Measurements from ENCODE around the gene CDK5. TPM values are rescaled to one million over a fixed set of nuclear protein-coding genes. Genes with fewer than 3 reads are reported as not detected.

The CDK5 gene
- total and polyA plus RNA-seq, 2 of the 13 experiments (the other 11 are each of a cell fraction or from before 2014, with no cell fraction given): 16.4 to 21.3 TPM

DNA sequence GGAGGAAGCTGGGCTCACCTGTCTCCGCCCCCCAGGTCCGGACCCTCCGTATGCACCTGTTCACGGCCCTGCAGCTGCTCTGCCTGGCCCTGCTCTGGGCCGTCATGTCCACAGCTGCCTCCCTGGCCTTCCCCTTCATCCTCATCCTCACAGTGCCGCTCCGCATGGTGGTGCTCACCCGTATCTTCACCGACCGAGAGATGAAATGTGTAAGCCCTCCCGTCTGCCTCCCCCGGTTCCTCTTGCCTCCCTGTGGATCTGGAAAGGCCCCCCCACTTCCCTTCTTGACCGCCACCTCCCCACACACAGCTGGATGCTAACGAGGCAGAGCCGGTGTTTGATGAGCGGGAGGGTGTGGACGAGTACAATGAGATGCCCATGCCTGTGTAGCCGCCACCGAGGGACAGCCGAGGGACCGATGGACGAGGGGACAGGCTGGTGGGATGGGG, 18.3 kb upstream of the CDK5 start:
- POLR2A ChIA-PET: interaction anchor here (1.2 to 5.4 kb wide), 5 partner anchors 8 to 48 kb away, joined by 3 to 60 read pairs (median 5); partner anchors contain the start of genes ABCB8 and SLC4A2
- CTCF ChIA-PET (ENCODE audit: low intra/inter-chr PET ratio, low total read pairs): no interaction called here
- FAIRE-seq (no peak), ATAC-seq (no peak), DNase-seq (ENCODE audit: low spot score) (no peak)
- Histone ChIP-seq H3K4me1 (ENCODE audit: insufficient read depth, low read length) (peaks cover 11% of the 10 kb centered on the region), H3K79me2 (ENCODE audit: insufficient read depth, low read length) (peaks cover 18% of the 10 kb centered on the region), H3K27me3 (ENCODE audit: control insufficient read depth in 1 of 2, insufficient read depth in 2 of 2, low read length in 2 of 2) (no peaks in the 10 kb centered on the region; a peak in 1 of 5 replicates), H3K4me3 (replicated peaks in 1 of 3; ENCODE audit: insufficient read depth in 1 of 3, low read depth in 2 of 3, low read length in 3 of 3) (no peak overlapping the region), H3K4me2 (ENCODE audit: low read depth, low read length) (no peak overlapping the region), H3K36me3 (replicated peaks in 1 of 2; ENCODE audit: control insufficient read depth in 1 of 2, insufficient read depth in 2 of 2, low read length in 2 of 2) (peaks cover 13 to 37% of the 10 kb centered on the region in 2 experiments), H3K9me3 (ENCODE audit: low read length) (no peaks in the 10 kb centered on the region), H2AFZ (ENCODE audit: low read length) (no peak overlapping the region), H3K27ac (ENCODE audit: extremely low read length, insufficient read depth, low read length) (no peak overlapping the region), H3K9ac (ENCODE audit: insufficient read depth, low read depth, low read length) (no peak overlapping the region), H4K20me1 (ENCODE audit: insufficient read depth, low read length) (no peaks in the 10 kb centered on the region)
- WGBS (ENCODE audit: low lambda C conversion rate): 93% methylated on average over 22 of the region's 22 CpGs
- TF ChIP-seq POLR2G (IDR thresholded peaks at IDR 0.05; ENCODE audit: low read depth, low read length): peak; percentile 53
- peak; percentile 11 for TF ChIP-seq RBM22 (optimal IDR thresholded peaks at IDR 0.05; ENCODE audit: low read length)
- no peak for TF ChIP-seq MAFK (conservative IDR thresholded peaks at IDR 0.05 in 1 of 2, IDR thresholded peaks at IDR 0.05 in 1 of 2; ENCODE audit: low read length in 2 of 2)
- peak; percentile 38 for TF ChIP-seq AGO1 (IDR thresholded peaks at IDR 0.05; ENCODE audit: low read depth, low read length, poor library complexity, severe bottlenecking)
- TF ChIP-seq RFXANK (CRISPR knock-in tag; IDR thresholded peaks at IDR 0.05): no peak
- TF ChIP-seq TBL1XR1 (IDR thresholded peaks at IDR 0.05; ENCODE audit: borderline replicate concordance, low read length, partially characterized antibody): no peak
- 0 out of 2 replicates have a peak, but pooled peaks have one; percentile 40 for TF ChIP-seq KDM2A (CRISPR knock-in tag; IDR thresholded peaks at IDR 0.05; ENCODE audit: borderline replicate concordance, low read depth)
- TF ChIP-seq JUNB (CRISPR knock-in tag; IDR thresholded peaks at IDR 0.05; ENCODE audit: borderline replicate concordance): no peak
- in situ Hi-C loops (cut with HindIII; ENCODE audit: extremely low pct_ligation_motif_present, low pct_unique_long_range_greater_than_20kb) (no loop called here), intact Hi-C loops (cut with micrococcal nuclease; ENCODE audit: unreplicated experiment) (no loop called here)
- BruUV-seq (replicated peaks): TSS peak; percentile 19

DNA sequence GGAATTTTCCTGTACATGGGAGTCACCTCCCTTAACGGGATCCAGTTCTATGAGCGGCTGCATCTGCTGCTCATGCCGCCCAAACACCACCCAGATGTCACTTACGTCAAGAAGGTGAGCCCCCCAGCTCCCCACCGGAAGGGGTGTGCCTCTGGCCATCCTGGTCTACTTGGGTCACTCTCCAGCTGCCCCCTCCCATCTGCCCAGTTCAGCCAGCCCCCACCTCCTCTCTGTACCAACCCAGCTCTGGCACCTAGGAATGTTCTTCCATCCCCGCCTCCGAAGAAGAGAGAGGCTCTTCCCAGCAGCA, 17.9 kb upstream of the CDK5 start:
- 100% methylated on average over 7 of the region's 7 CpGs for WGBS (ENCODE audit: low lambda C conversion rate)
- Histone ChIP-seq H3K36me3 (replicated peaks in 1 of 2; ENCODE audit: control insufficient read depth in 1 of 2, insufficient read depth in 2 of 2, low read length in 2 of 2) (peaks cover 15 to 41% of the 10 kb centered on the region in 2 experiments), H3K4me2 (ENCODE audit: low read depth, low read length) (no peak overlapping the region), H3K4me3 (replicated peaks in 1 of 3; ENCODE audit: insufficient read depth in 1 of 3, low read depth in 2 of 3, low read length in 3 of 3) (no peak overlapping the region), H3K27me3 (ENCODE audit: control insufficient read depth in 1 of 2, insufficient read depth in 2 of 2, low read length in 2 of 2) (no peaks in the 10 kb centered on the region; a peak in 1 of 5 replicates), H4K20me1 (ENCODE audit: insufficient read depth, low read length) (no peaks in the 10 kb centered on the region), H3K79me2 (ENCODE audit: insufficient read depth, low read length) (peaks cover 18% of the 10 kb centered on the region), H3K4me1 (ENCODE audit: insufficient read depth, low read length) (peaks cover 11% of the 10 kb centered on the region), H3K9me3 (ENCODE audit: low read length) (no peaks in the 10 kb centered on the region), H3K9ac (ENCODE audit: insufficient read depth, low read depth, low read length) (no peak overlapping the region), H2AFZ (ENCODE audit: low read length) (no peak overlapping the region), H3K27ac (ENCODE audit: extremely low read length, insufficient read depth, low read length) (no peak overlapping the region)
- DNase-seq (ENCODE audit: low spot score) (no peak), ATAC-seq (no peak), FAIRE-seq (no peak)
- BruUV-seq (replicated peaks): no TSS peak
- POLR2A ChIA-PET: interaction anchor here (1.2 to 5.4 kb wide), 4 partner anchors 8 to 47 kb away, joined by 3 to 60 read pairs (median 6); partner anchors contain the start of genes ABCB8 and SLC4A2
- CTCF ChIA-PET (ENCODE audit: low intra/inter-chr PET ratio, low total read pairs): no interaction called here
- in situ Hi-C loops (cut with HindIII; ENCODE audit: extremely low pct_ligation_motif_present, low pct_unique_long_range_greater_than_20kb) (no loop called here), intact Hi-C loops (cut with micrococcal nuclease; ENCODE audit: unreplicated experiment) (no loop called here)
- TF ChIP-seq ZNF615 (CRISPR knock-in tag; IDR thresholded peaks at IDR 0.05; ENCODE audit: borderline replicate concordance) (no peak), RAD51 (IDR thresholded peaks at IDR 0.05; ENCODE audit: borderline replicate concordance) (no peak), HES4 (CRISPR knock-in tag; IDR thresholded peaks at IDR 0.05; ENCODE audit: borderline replicate concordance) (no peak), ZNF274 (CRISPR knock-in tag; IDR thresholded peaks at IDR 0.05) (no peak), SYNCRIP (IDR thresholded peaks at IDR 0.05; ENCODE audit: insufficient read depth, low read depth, low read length) (no peak), ZNF563 (CRISPR knock-in tag; IDR thresholded peaks at IDR 0.05) (no peak), KLF9 (CRISPR knock-in tag; IDR thresholded peaks at IDR 0.05; ENCODE audit: low read depth) (no peak), BRD4 (CRISPR knock-in tag; IDR thresholded peaks at IDR 0.05) (no peak), KLF11 (CRISPR knock-in tag; IDR thresholded peaks at IDR 0.05) (no peak), TRIM24 (CRISPR knock-in tag; IDR thresholded peaks at IDR 0.05) (no peak)
- TF ChIP-seq, protein P1, sequence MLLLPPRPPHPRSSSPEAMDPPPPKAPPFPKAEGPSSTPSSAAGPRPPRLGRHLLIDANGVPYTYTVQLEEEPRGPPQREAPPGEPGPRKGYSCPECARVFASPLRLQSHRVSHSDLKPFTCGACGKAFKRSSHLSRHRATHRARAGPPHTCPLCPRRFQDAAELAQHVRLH (CRISPR knock-in tag; IDR thresholded peaks at IDR 0.05; ENCODE audit: borderline replicate concordance, low read depth): no peak
- TF ChIP-seq, protein P2, sequence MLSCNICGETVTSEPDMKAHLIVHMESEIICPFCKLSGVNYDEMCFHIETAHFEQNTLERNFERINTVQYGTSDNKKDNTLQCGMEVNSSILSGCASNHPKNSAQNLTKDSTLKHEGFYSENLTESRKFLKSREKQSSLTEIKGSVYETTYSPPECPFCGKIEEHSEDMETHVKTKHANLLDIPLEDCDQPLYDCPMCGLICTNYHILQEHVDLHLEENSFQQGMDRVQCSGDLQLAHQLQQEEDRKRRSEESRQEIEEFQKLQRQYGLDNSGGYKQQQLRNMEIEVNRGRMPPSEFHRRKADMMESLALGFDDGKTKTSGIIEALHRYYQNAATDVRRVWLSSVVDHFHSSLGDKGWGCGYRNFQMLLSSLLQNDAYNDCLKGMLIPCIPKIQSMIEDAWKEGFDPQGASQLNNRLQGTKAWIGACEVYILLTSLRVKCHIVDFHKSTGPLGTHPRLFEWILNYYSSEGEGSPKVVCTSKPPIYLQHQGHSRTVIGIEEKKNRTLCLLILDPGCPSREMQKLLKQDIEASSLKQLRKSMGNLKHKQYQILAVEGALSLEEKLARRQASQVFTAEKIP (CRISPR knock-in tag; IDR thresholded peaks at IDR 0.05; ENCODE audit: borderline replicate concordance): no peak

Measured in HepG2 (cell line).